HFF-Myc (cell line): Measurements from ENCODE around the gene PCNT.

Experiments
- DNase-seq: peaks from one replicate; pipeline ENCODE4 v3.0.0-alpha.2; 2011; ENCODE audit warnings: low read depth; ENCODE audit errors: extremely low read depth
- H3K4me3 ChIP-seq: replicated peaks from 2 replicates; pipeline ENCODE4 v1.5.1; 2011; ENCODE audit warnings: low read depth, mild to moderate bottlenecking, control low read depth, low read length
- CTCF ChIP-seq: IDR thresholded peaks from 2 replicates; pipeline ENCODE4 v1.5.1; 2012; ENCODE audit warnings: mild to moderate bottlenecking, low read depth, low read length, control low read depth; ENCODE audit errors: missing control alignments

Gene PCNT

GRCh38 chr21:46486481-46487126 is 162.6 kb downstream of the PCNT start:
- no peak overlapping the region for H3K4me3 ChIP-seq
- TF ChIP-seq CTCF: no peak
- no peak for DNase-seq

- no peak overlapping the region for H3K4me3 ChIP-seq
- no peak for DNase-seq
- TF ChIP-seq CTCF: no peak
Measured at GRCh38 chr21:46489162-46489663, 165.3 kb downstream of the PCNT start.

GRCh38 chr21:46489800-46490199 is 165.8 kb downstream of the PCNT start:
- no peak for DNase-seq
- no peak for TF ChIP-seq CTCF
- H3K4me3 ChIP-seq: no peak overlapping the region

GRCh38 chr21:46491553-46491952 is 167.6 kb downstream of the PCNT start:
- no peak overlapping the region for H3K4me3 ChIP-seq
- no peak for DNase-seq
- no peak for TF ChIP-seq CTCF

GRCh38 chr21:46492851-46493250 is 168.9 kb downstream of the PCNT start:
- no peak for DNase-seq
- H3K4me3 ChIP-seq: no peak overlapping the region
- TF ChIP-seq CTCF: no peak

GRCh38 chr21:46493828-46494227 is 169.9 kb downstream of the PCNT start:
- no peak overlapping the region for H3K4me3 ChIP-seq
- no peak for TF ChIP-seq CTCF
- no peak for DNase-seq
